PC-9 (cell line): ENCODE measurements around the gene TSPAN32. TPM values are rescaled to one million over a fixed set of nuclear protein-coding genes. Genes with fewer than 3 reads are reported as not detected.
A peak's percentile ranks its signal among the peaks of the same experiment; 100 is the strongest.

Experiments
- BruUV-seq: library from RNA; stranded (reverse); fragments of 400-500 nt; replicated peaks from 2 replicates; lab custom pipeline; 2021; lab: Mats Ljungman, UMichigan
- CTCF ChIA-PET: fragments of 300-600 bp; sonication (Branson Sonifier 250); formaldehyde crosslinking; loops from one replicate; lab custom pipeline; 2022; ENCODE audit warnings: antibody characterized with exemption; lab: Charles Lee
- POLR2A ChIA-PET: fragments of 300-600 bp; sonication (Branson Sonifier 250); formaldehyde crosslinking; loops from one replicate; lab custom pipeline; 2022; ENCODE audit warnings: antibody characterized with exemption; ENCODE audit not compliant: unreplicated experiment; lab: Charles Lee
- DNase-seq, 2 experiments: peaks; one replicate each; pipeline versions ENCODE4 v3.0.0 to v3.0.0-alpha.2; 2015 to 2022; ENCODE audit warnings: mixed read lengths in 1 of 2
- H2AFZ ChIP-seq: fragments of 200-600 bp; sonication (generic); 2 replicates; pipeline ENCODE4 v1.8.1; 2017; ENCODE audit warnings: antibody characterized with exemption
- H3F3A ChIP-seq: fragments of 200-600 bp; sonication (generic); 2 replicates; pipeline ENCODE4 v1.8.1; 2017; ENCODE audit warnings: antibody characterized with exemption, mild to moderate bottlenecking, low read depth; ENCODE audit not compliant: insufficient read depth
- H3K27ac ChIP-seq: fragments of 200-600 bp; sonication (generic); 2 replicates; pipeline ENCODE4 v1.6.1; 2016; ENCODE audit warnings: mixed run types
- H3K27me3 ChIP-seq: fragments of 200-600 bp; sonication (generic); 2 replicates; pipeline ENCODE4 v1.6.1; 2016; ENCODE audit warnings: low read depth, mixed run types; ENCODE audit not compliant: insufficient read depth
- H3K36me3 ChIP-seq: fragments of 200-600 bp; sonication (generic); 2 replicates; pipeline ENCODE4 v1.6.1; 2016; ENCODE audit warnings: low read depth, mixed run types
- H3K4me1 ChIP-seq: fragments of 200-600 bp; sonication (generic); replicated peaks from 2 replicates; pipeline ENCODE4 v1.6.1; 2016; ENCODE audit warnings: mixed run types; ENCODE audit not compliant: insufficient read depth
- H3K4me2 ChIP-seq: fragments of 200-600 bp; sonication (generic); 2 replicates; pipeline ENCODE4 v1.6.1; 2017; ENCODE audit warnings: mixed run types
- H3K4me3 ChIP-seq: fragments of 200-600 bp; sonication (generic); 2 replicates; pipeline ENCODE4 v1.6.1; 2016; ENCODE audit warnings: mixed run types
- H3K79me2 ChIP-seq: fragments of 200-600 bp; sonication (generic); 2 replicates; pipeline ENCODE4 v1.6.1; 2017; ENCODE audit warnings: low read depth, mixed run types
- H3K9me2 ChIP-seq: fragments of 200-600 bp; sonication (generic); 2 replicates; pipeline ENCODE4 v1.8.1; 2017; ENCODE audit warnings: mild to moderate bottlenecking; ENCODE audit not compliant: insufficient read depth
- H3K9me3 ChIP-seq: fragments of 200-600 bp; sonication (generic); 2 replicates; pipeline ENCODE4 v1.8.1; 2016; ENCODE audit warnings: low read depth; ENCODE audit not compliant: insufficient read depth
- H4K20me1 ChIP-seq: fragments of 200-600 bp; sonication (generic); 2 replicates; pipeline ENCODE4 v1.8.1; 2017; ENCODE audit not compliant: insufficient read depth
- CTCF ChIP-seq: fragments of 200-600 bp; sonication (generic); conservative IDR thresholded peaks from 2 replicates; pipeline ENCODE4 v1.6.1; 2017; ENCODE audit warnings: mixed run types, antibody characterized with exemption, mild to moderate bottlenecking, moderate library complexity
- EZH2 ChIP-seq: fragments of 200-600 bp; sonication (generic); IDR thresholded peaks from 2 replicates; pipeline ENCODE4 v1.8.0; 2017; ENCODE audit warnings: antibody characterized with exemption, low read depth
- intact Hi-C: fragments of 100-400 bp; cut with micrococcal nuclease; formaldehyde crosslinking; loops from one replicate; pipeline ENCODE4 v1.10.0; 2022; ENCODE audit not compliant: unreplicated experiment
- total RNA-seq: library from RNA; stranded (reverse); gene quantifications from 2 replicates; pipeline ENCODE4 v1.2.3, GENCODE V29; 2021

TSPAN32 gene
- total RNA-seq, 1 experiment from 2014 or later: not detected

DNA sequence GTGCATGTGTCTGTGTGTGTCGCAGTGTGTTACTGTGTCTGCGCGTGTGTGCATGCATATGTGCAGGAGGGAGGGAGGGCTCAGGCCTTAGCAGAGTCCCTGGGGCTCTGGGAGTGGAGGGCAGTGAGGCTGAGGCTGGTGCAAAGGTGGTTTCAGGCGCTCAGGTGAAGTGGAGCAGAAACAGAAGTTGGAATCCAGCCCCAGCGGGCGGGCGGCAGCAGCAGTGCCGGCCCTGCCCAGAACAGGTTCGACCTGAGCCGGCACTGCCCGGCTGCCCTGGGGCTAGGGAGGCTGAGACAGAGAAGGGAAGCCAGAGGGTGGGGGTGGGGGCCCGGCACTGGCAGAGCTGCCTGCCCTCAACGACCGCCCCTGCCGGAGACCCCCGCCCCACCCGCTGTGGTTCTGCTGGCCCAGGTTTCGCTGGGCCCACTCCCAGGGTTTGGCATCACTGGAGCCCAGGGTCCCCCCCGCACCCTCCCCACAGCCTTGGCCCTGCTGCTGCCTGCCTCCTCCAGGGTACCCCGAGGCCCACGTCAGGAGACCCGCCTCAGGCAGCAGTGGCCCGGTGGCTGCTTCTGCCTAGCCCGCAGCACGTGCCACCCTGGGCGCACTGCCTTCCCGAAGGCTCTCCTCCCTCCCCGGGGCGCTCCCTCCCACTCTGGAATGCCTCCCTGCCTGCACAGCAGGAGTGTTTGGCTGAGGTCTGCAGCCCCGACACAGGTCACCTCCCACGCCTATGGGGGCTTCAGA is 44.7 kb upstream of the TSPAN32 start:
- Histone ChIP-seq H3K27ac (peak overlapping the region; percentile 57), H3K4me1 (peaks cover 13% of the 10 kb centered on the region), H3K9me3 (no peaks in the 10 kb centered on the region), H3K4me2 (peak overlapping the region; percentile 72), H2AFZ (no peak overlapping the region), H3K27me3 (no peaks in the 10 kb centered on the region), H3K36me3 (no peaks in the 10 kb centered on the region), H3K4me3 (peak overlapping the region; percentile 29; the same call in 1 of the 2 replicates), H3K79me2 (no peaks in the 10 kb centered on the region), H3K9me2 (no peaks in the 10 kb centered on the region), H4K20me1 (no peaks in the 10 kb centered on the region), H3F3A (peaks cover 4% of the 10 kb centered on the region; the same call in 1 of the 2 replicates)
- intact Hi-C loops: loop anchor here (1.0 kb wide), 1 partner anchor 55 kb away; no protein-coding TSS in a partner anchor
- BruUV-seq: no TSS peak
- CTCF ChIA-PET: no interaction called here
- TF ChIP-seq EZH2 (no peak), CTCF (no peak)
- POLR2A ChIA-PET: no interaction called here
- DNase-seq: peak; percentile 78 to 85

- H3K79me2 ChIP-seq: no peaks in the 10 kb centered on the region
- H3K4me2 ChIP-seq: no peak overlapping the region
- H3K9me3 ChIP-seq: no peaks in the 10 kb centered on the region
- no peak for DNase-seq
- CTCF ChIA-PET: no interaction called here
- no peaks in the 10 kb centered on the region for H4K20me1 ChIP-seq
- no peaks in the 10 kb centered on the region for H3K36me3 ChIP-seq
- H3K4me1 ChIP-seq: peaks cover 13% of the 10 kb centered on the region
- intact Hi-C loops: no loop called here
- H3K27me3 ChIP-seq: no peaks in the 10 kb centered on the region
- no peak overlapping the region for H3K4me3 ChIP-seq
- TF ChIP-seq CTCF: no peak
- no peak for TF ChIP-seq EZH2
- peaks cover 4% of the 10 kb centered on the region; the same call in 1 of the 2 replicates for H3F3A ChIP-seq
- POLR2A ChIA-PET: no interaction called here
- no peak overlapping the region for H2AFZ ChIP-seq
- no TSS peak for BruUV-seq
- H3K27ac ChIP-seq: no peak overlapping the region
- no peaks in the 10 kb centered on the region for H3K9me2 ChIP-seq
Measured at GRCh38 chr11:2258501-2259465, 43.0 kb upstream of the TSPAN32 start.

GRCh38 chr11:2259466-2259830 is 42.4 kb upstream of the TSPAN32 start:
- Histone ChIP-seq H3K27ac (no peak overlapping the region), H3K9me3 (no peaks in the 10 kb centered on the region), H2AFZ (no peak overlapping the region), H3K4me3 (no peak overlapping the region), H3K79me2 (no peaks in the 10 kb centered on the region), H3K9me2 (no peaks in the 10 kb centered on the region), H3K27me3 (no peaks in the 10 kb centered on the region), H4K20me1 (no peaks in the 10 kb centered on the region), H3K36me3 (no peaks in the 10 kb centered on the region), H3K4me1 (peaks cover 13% of the 10 kb centered on the region), H3F3A (peaks cover 4% of the 10 kb centered on the region; the same call in 1 of the 2 replicates), H3K4me2 (no peak overlapping the region)
- DNase-seq: no peak
- ChIA-PET CTCF (no interaction called here), POLR2A (no interaction called here)
- no TSS peak for BruUV-seq
- intact Hi-C loops: no loop called here
- no peak for TF ChIP-seq EZH2
- no peak for TF ChIP-seq CTCF
